GM12801 (cell line): Measurements from ENCODE around the gene CACTIN.

ENCODE experiments used
- TF ChIP-seq, protein P1 (sequence below): IDR thresholded peaks from one replicate; pipeline ENCODE4 v1.5.1; 2011; ENCODE audit warnings: control low read depth; ENCODE audit not compliant: insufficient read length; ENCODE audit errors: extremely low read depth

The CACTIN gene

DNA sequence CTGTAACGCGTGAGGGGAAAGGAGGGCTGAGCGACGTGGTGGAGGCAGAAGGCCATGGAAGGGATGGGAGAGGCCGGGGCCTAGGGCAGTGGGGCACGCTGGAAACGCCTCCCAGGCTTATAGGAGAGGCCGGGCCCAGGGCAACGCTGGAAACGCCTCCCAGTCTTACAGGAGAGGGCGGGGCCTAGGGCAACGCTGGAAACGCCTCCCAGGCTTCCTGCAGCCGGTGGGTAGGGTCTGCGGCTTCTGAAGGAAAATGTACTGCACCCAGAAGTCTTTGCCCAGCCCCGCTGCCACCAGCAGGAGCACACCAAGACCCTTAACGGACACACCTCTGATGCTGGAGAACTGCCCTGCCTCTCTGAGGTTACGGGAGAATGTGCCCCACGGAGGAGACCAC lies 9.1 kb downstream of the CACTIN start:
- TF ChIP-seq, protein P1, sequence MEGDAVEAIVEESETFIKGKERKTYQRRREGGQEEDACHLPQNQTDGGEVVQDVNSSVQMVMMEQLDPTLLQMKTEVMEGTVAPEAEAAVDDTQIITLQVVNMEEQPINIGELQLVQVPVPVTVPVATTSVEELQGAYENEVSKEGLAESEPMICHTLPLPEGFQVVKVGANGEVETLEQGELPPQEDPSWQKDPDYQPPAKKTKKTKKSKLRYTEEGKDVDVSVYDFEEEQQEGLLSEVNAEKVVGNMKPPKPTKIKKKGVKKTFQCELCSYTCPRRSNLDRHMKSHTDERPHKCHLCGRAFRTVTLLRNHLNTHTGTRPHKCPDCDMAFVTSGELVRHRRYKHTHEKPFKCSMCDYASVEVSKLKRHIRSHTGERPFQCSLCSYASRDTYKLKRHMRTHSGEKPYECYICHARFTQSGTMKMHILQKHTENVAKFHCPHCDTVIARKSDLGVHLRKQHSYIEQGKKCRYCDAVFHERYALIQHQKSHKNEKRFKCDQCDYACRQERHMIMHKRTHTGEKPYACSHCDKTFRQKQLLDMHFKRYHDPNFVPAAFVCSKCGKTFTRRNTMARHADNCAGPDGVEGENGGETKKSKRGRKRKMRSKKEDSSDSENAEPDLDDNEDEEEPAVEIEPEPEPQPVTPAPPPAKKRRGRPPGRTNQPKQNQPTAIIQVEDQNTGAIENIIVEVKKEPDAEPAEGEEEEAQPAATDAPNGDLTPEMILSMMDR, result no peak

DNA sequence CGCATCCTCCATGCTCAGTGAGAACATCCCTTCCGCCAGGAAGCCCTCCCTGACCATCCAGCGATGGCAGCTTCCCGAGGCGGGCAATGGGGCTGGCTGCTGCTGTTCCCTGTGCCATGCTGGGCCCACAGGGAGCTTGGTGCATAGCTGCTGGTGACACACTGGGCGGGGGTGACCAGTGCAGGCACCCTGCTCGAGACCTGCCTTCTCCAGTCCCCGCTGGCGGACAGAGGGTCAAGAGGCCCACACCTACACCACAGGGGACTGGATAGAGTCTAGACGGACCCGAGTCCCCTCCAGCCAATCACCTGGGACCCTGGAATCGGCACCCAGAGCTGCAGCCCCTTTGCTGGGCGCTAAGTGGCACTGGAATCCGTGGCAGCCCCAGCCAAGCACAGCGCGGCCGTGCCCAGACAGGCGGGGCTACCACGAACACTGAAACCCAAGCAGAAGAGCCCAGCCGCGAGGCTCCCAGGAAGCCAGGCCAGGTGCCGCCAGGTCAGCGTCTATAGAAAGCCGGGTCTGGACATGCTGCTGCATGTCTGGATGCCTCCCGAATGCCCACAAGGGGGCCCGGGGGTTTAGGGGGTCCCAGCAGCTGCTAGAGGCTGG lies 11.0 kb downstream of the CACTIN start:
- TF ChIP-seq, protein P1, result no peak

DNA sequence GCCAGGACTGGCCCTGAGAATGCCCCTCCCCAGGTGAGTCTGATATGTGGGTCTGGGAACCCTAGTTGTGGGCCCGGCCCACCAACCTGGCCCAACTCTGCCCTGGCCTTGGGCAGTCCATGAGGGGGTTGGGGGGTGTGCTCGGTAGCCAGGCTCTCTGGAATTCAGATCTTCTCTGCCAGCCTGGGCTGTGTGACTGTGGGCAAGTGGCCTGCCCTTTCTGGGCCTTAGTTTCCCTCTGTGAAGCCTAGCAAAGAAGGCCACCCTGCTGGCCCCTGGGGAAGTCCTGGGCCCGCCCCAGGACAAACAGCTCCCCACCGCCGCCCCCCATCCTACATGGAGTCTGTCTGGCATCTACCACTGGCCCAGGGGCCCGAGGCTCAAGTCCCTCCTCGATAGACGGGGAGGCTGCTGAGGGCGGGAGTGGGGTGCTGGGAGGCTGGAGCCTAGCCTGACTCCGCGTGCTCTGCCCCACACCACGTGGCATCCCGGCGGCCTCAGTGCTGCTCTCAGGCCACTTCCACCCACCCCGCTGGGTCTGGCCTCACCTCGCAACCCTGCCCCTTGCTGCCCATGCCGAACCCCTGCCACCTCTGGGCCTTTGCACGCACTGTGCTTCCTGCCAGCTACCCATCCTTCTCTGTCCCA lies 11.6 kb downstream of the CACTIN start:
- TF ChIP-seq, protein P1, result no peak

DNA sequence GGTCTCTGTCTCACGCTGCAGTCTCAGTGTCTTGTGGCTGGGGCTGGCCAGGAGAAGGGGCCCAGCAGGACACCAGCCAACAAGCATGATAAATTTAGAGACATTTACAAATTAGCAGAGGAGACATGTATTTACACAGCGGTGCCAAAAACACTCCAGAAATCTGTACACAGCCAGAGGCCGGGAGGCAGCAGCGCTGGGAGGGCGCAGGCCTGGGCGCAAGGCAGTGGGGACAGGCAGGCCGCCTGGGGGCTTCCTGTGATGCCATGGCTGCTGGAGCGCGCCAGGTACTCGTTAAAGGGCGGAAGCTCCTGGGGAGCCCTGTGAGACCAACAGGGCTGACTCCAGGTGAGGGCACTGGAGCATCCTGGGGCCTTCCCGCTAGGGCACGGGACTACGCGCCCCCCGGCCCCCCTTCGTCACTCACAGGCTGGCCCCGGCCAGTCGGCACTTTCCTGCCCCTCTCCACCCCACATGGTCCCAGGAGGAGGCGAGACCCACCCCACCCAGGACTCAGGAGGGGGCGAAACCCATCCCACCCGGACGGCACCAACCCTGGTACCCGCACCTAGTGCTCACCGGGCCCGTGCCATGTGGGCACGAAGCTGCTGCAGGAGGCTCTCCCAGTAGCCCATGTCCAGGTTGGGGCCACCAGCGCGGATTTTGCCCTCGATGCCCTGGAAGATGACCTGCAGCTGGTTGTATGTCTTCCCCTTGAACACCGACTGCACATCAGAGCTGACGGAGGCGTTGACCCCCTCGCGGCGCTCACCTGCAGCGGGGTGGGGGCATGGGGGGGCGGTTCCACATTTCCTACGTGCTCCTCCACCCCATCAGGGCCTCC lies 12.6 kb downstream of the CACTIN start:
- TF ChIP-seq, protein P1, result no peak

DNA sequence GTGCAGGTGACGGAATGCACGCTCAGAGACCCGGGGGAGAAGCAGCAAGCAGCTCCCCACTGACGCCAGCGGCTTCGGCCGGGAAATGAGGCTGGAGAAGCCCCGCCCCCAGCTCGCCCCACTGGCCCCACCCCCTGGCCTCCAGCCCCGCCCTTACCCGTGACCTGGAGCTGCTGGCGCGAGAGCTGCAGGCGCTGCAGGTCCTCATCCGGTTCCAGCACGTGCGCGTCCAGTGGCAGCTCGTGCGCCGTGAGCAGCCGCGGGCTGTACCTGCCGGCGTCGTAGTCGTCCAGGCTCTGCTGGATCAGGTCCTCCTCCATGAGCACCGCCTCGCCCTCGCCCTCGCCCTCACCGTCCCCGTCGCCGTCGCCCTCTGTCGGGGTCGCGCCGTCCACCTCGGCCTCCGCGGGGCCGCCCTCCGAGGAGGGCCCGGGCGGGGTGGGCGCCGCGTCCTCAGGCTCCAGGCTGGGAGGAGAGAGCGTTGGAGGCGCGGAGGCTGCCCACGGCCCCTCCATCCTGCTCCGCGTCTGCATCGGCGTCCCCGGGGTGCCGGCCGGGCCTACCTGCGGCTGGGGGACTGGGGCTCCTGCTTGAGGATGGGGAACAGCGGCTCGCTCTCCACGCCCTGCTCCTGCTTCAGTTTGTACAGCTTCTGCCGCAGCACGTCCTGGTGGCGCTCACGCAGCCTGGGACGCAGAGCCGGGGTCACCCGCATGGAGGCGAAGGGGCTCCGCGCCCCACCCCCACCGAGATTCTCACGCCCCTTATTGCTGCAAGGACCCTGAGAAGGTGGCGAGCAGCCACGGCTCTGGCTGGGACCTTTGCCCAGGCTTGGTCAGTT lies 13.5 kb downstream of the CACTIN start:
- TF ChIP-seq, protein P1, result no peak

DNA sequence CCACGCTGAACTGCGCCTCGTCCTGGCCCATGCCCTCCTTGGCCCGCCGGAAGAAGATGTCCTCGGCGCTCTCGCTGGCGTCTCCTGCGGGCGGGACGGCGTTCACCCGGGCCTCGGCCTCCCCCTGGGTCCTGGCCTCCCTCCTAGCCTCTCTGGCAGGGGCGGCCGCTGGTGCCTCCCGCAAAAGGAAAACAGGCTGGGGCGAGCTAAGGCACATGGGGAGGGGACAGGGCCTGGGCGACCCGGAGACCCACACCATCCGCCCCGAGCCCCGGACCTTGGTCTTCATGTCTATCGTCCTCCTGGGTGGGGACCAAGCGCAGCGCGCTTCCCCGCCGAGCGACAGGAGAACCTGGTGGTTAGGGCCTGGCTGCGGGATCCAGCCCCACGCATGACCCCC lies 14.3 kb downstream of the CACTIN start:
- TF ChIP-seq, protein P1, result no peak

DNA sequence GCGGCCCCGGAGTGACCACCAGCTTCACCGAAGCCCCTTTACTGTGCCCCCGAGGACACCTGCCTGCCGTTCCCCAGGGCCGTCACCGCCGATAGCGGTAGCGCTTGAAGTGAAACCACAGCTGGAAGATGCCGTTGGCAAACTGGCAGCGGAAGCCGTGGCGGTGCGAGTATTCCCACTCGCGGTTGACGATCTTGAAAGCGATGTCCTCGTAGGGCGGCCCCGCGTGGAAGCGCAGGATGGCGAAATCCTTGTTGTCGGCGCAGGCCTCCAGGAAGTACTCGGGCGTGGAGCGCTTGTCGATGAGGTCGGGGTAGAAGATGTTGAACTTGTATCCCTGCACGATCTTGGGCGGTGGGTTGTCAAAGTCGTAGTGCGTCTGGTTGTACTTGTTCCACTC lies 14.7 kb downstream of the CACTIN start:
- TF ChIP-seq, protein P1, result no peak
